PC-9 (cell line): ENCODE results near the gene HHAT. TPM values are rescaled to one million over a fixed set of nuclear protein-coding genes. Genes with fewer than 3 reads are reported as not detected.

ENCODE experiments used
- BruUV-seq: library from RNA; stranded (reverse); fragments of 400-500 nt; replicated peaks from 2 replicates; lab custom pipeline; 2021; lab: Mats Ljungman, UMichigan
- CTCF ChIA-PET: fragments of 300-600 bp; sonication (Branson Sonifier 250); formaldehyde crosslinking; loops from one replicate; lab custom pipeline; 2022; ENCODE audit warnings: antibody characterized with exemption; lab: Charles Lee
- POLR2A ChIA-PET: fragments of 300-600 bp; sonication (Branson Sonifier 250); formaldehyde crosslinking; loops from one replicate; lab custom pipeline; 2022; ENCODE audit warnings: antibody characterized with exemption; ENCODE audit not compliant: unreplicated experiment; lab: Charles Lee
- DNase-seq, 2 experiments: peaks; one replicate each; pipeline versions ENCODE4 v3.0.0 to v3.0.0-alpha.2; 2015 to 2022; ENCODE audit warnings: mixed read lengths in 1 of 2
- H2AFZ ChIP-seq: fragments of 200-600 bp; sonication (generic); 2 replicates; pipeline ENCODE4 v1.8.1; 2017; ENCODE audit warnings: antibody characterized with exemption
- H3F3A ChIP-seq: fragments of 200-600 bp; sonication (generic); 2 replicates; pipeline ENCODE4 v1.8.1; 2017; ENCODE audit warnings: antibody characterized with exemption, mild to moderate bottlenecking, low read depth; ENCODE audit not compliant: insufficient read depth
- H3K27ac ChIP-seq: fragments of 200-600 bp; sonication (generic); 2 replicates; pipeline ENCODE4 v1.6.1; 2016; ENCODE audit warnings: mixed run types
- H3K27me3 ChIP-seq: fragments of 200-600 bp; sonication (generic); 2 replicates; pipeline ENCODE4 v1.6.1; 2016; ENCODE audit warnings: low read depth, mixed run types; ENCODE audit not compliant: insufficient read depth
- H3K36me3 ChIP-seq: fragments of 200-600 bp; sonication (generic); 2 replicates; pipeline ENCODE4 v1.6.1; 2016; ENCODE audit warnings: low read depth, mixed run types
- H3K4me1 ChIP-seq: fragments of 200-600 bp; sonication (generic); replicated peaks from 2 replicates; pipeline ENCODE4 v1.6.1; 2016; ENCODE audit warnings: mixed run types; ENCODE audit not compliant: insufficient read depth
- H3K4me2 ChIP-seq: fragments of 200-600 bp; sonication (generic); 2 replicates; pipeline ENCODE4 v1.6.1; 2017; ENCODE audit warnings: mixed run types
- H3K4me3 ChIP-seq: fragments of 200-600 bp; sonication (generic); 2 replicates; pipeline ENCODE4 v1.6.1; 2016; ENCODE audit warnings: mixed run types
- H3K79me2 ChIP-seq: fragments of 200-600 bp; sonication (generic); 2 replicates; pipeline ENCODE4 v1.6.1; 2017; ENCODE audit warnings: low read depth, mixed run types
- H3K9me2 ChIP-seq: fragments of 200-600 bp; sonication (generic); 2 replicates; pipeline ENCODE4 v1.8.1; 2017; ENCODE audit warnings: mild to moderate bottlenecking; ENCODE audit not compliant: insufficient read depth
- H3K9me3 ChIP-seq: fragments of 200-600 bp; sonication (generic); 2 replicates; pipeline ENCODE4 v1.8.1; 2016; ENCODE audit warnings: low read depth; ENCODE audit not compliant: insufficient read depth
- H4K20me1 ChIP-seq: fragments of 200-600 bp; sonication (generic); 2 replicates; pipeline ENCODE4 v1.8.1; 2017; ENCODE audit not compliant: insufficient read depth
- CTCF ChIP-seq: fragments of 200-600 bp; sonication (generic); conservative IDR thresholded peaks from 2 replicates; pipeline ENCODE4 v1.6.1; 2017; ENCODE audit warnings: mixed run types, antibody characterized with exemption, mild to moderate bottlenecking, moderate library complexity
- EZH2 ChIP-seq: fragments of 200-600 bp; sonication (generic); IDR thresholded peaks from 2 replicates; pipeline ENCODE4 v1.8.0; 2017; ENCODE audit warnings: antibody characterized with exemption, low read depth
- intact Hi-C: fragments of 100-400 bp; cut with micrococcal nuclease; formaldehyde crosslinking; loops from one replicate; pipeline ENCODE4 v1.10.0; 2022; ENCODE audit not compliant: unreplicated experiment
- total RNA-seq: library from RNA; stranded (reverse); gene quantifications from 2 replicates; pipeline ENCODE4 v1.2.3, GENCODE V29; 2021

Gene HHAT
- total RNA-seq, 1 experiment from 2014 or later = 5.3 TPM

DNA sequence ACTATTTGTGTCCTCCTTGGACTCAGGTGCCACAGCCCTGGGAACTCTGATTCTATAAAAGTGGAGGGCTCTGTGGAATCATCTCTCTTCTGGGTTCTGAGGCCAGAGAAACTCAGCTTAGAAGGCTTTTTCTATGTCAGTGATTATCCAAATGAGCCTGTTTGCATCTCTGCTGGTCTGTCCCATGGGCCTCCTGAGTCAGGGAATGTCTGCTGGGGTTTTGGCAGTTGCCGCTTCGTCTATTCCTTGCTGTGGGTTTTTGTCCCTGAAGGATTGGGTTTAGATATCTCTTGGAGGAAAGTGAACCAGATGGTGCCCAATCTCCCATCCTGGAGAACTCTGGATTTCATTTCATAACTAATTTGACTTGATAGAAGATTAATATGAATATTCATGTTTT is 297.6 kb downstream of the HHAT start:
- ChIA-PET POLR2A (no interaction called here), CTCF (no interaction called here)
- Histone ChIP-seq H3K9me2 (no peaks in the 10 kb centered on the region), H3K9me3 (no peaks in the 10 kb centered on the region), H3K27me3 (no peaks in the 10 kb centered on the region), H3K36me3 (no peaks in the 10 kb centered on the region), H3K27ac (no peak overlapping the region), H3K4me2 (no peak overlapping the region), H3K4me1 (no peaks in the 10 kb centered on the region), H3K4me3 (no peak overlapping the region), H4K20me1 (no peaks in the 10 kb centered on the region), H3F3A (no peaks in the 10 kb centered on the region), H2AFZ (no peak overlapping the region), H3K79me2 (no peaks in the 10 kb centered on the region)
- DNase-seq = no peak
- TF ChIP-seq CTCF (no peak), EZH2 (no peak)
- BruUV-seq = no TSS peak
- intact Hi-C loops = no loop called here

- no peak overlapping the region for H2AFZ ChIP-seq
- no peaks in the 10 kb centered on the region for H3K36me3 ChIP-seq
- ChIA-PET CTCF (no interaction called here), POLR2A (no interaction called here)
- H3K9me2 ChIP-seq = no peaks in the 10 kb centered on the region
- no peaks in the 10 kb centered on the region for H3K27me3 ChIP-seq
- no peaks in the 10 kb centered on the region for H4K20me1 ChIP-seq
- no peak overlapping the region for H3K27ac ChIP-seq
- no peaks in the 10 kb centered on the region for H3K9me3 ChIP-seq
- no peaks in the 10 kb centered on the region for H3K4me1 ChIP-seq
- TF ChIP-seq CTCF = no peak
- no peak for TF ChIP-seq EZH2
- intact Hi-C loops = no loop called here
- no peak for DNase-seq
- BruUV-seq = no TSS peak
- no peak overlapping the region for H3K4me2 ChIP-seq
- H3K79me2 ChIP-seq = no peaks in the 10 kb centered on the region
- H3K4me3 ChIP-seq = no peak overlapping the region
- no peaks in the 10 kb centered on the region for H3F3A ChIP-seq
Measured at GRCh38 chr1:210627755-210628154, 299.1 kb downstream of the HHAT start.

- Histone ChIP-seq H3K36me3 (no peaks in the 10 kb centered on the region), H3K9me2 (no peaks in the 10 kb centered on the region), H3K4me1 (no peaks in the 10 kb centered on the region), H3K9me3 (no peaks in the 10 kb centered on the region), H3K4me3 (no peak overlapping the region), H3F3A (no peaks in the 10 kb centered on the region), H3K27ac (no peak overlapping the region), H3K27me3 (no peaks in the 10 kb centered on the region), H3K4me2 (no peak overlapping the region), H3K79me2 (no peaks in the 10 kb centered on the region), H4K20me1 (no peaks in the 10 kb centered on the region), H2AFZ (no peak overlapping the region)
- DNase-seq = no peak
- TF ChIP-seq EZH2 (no peak), CTCF (no peak)
- no TSS peak for BruUV-seq
- ChIA-PET POLR2A (no interaction called here), CTCF (no interaction called here)
- intact Hi-C loops = no loop called here
Measured at GRCh38 chr1:210629276-210629675, 300.6 kb downstream of the HHAT start.
